Left forelimb (tissue), 1 donor: ENCODE results near the gene MED6.

Experiments used
- DNase-seq: peaks from one replicate; pipeline ENCODE4 v3.0.0-alpha.2; 2018; ENCODE audit warnings: low spot score

The MED6 gene

GRCh38 chr14:70600382-70601157 lies at the start of gene MED6:
MED6 (minus strand) TSS chr14:70600655; CDS start chr14:70600637, 18 bp downstream.
- DNase-seq, result peak; percentile 96

DNA sequence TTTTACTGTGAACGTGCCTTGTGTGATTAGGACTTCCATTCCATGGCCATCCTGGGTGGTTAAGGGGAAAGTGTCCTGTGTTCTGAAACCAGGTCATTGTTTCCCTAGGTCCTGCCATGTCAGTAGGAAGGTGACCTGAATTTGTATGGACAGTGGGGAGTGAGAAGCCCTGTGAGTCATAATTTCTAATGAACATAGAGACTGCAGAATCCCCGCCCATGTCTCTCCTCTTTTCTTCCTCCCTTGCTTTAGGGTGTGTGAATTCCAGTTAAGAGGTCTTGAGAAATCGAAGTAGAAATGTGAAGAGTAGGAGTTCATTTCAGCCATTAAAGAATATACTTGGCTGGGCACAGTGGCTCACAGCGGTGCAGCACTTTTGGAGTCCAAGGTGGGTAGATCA lies 49.3 kb upstream of the MED6 start:
- DNase-seq, result no peak

GRCh38 chr14:70648346-70648745 lies 47.9 kb upstream of the MED6 start:
- no peak for DNase-seq

GRCh38 chr14:70646705-70647104 lies 46.2 kb upstream of the MED6 start:
- no peak for DNase-seq

DNA sequence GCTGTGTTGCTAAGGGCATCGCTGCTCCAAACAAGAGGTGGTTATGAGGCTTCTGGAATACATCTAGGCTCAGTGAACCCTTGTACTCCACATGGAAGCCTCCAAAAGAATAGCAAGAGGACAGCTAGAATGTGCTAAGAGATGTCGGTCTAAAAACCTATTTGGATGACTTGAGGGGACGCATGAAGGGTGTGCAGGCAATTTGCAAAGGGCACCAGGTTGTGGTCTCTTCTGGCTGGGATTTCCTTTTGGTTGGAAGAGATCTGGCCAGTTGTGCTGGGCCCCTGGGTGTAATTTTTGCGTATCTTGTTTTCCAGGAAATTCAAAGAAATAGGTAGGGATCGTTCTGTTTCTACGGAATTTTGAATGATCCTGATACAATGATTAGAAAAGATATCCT lies 45.4 kb upstream of the MED6 start:
- no peak for DNase-seq

DNA sequence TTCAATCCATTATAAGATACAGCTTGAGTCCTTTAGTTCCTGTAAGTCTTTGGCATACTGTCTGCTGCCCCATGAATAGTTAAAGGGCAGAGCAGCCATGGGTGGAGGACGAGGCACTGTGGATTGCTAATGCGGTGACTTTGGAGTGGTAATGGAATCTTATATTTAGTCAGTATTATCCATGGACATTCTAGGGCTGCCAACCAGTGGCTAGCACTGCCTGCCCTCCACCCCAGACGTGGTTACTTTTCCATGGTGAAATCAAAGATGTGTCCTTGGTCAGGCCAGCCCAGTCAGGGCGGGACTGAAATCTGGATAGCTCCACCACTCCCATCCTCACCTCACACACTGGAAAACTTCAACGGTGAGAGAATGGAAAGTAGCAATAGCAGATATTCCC lies 43.5 kb upstream of the MED6 start:
- DNase-seq, result no peak

DNA sequence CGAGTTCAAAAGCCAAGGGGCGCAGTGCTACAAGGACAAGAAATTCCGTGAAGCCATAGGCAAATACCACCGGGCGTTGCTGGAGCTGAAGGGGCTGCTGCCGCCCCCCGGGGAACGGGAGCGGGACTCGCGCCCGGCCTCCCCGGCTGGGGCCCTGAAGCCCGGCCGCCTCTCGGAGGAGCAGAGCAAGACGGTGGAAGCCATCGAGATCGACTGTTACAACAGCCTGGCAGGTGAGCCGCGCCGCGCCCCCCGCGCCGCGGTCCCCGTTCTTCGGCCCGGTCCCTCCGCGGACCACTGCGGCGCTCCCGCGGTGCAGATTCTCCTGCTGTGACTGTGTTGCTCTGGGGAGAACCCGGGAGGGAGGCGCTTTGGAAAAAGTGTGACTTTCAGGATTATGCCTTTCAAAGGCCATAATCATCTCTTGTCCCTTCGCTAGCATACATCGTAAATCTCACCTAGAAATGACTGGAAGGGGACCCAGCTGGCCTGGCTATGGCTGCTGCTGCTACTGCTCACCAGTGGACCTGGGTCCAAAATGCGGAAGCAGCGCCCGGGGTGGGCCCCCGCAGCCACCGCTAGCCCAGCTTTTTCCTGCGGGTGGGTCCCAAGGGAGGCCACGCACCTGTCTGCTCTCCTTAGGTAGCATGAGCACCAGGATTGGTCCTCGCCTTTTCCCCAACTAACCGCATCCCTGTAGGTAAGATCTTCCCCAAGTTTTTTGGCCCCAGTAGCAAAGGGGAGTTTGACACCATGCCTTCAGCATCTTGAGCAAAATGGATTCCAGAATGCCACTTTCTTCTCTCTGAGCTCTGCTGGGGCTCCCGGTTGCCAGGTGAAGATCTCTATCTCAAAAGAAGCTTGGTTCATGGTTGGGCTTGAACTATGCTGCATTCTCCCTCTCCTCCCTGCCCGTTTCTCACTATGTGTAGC lies 42.1 kb upstream of the MED6 start:
- DNase-seq, result no peak

GRCh38 chr14:70641548-70642302 lies 41.3 kb upstream of the MED6 start, which contains the start of gene TTC9:
TTC9 (plus strand) TSS chr14:70641916; CDS start chr14:70642130, 214 bp downstream.
- peak; percentile 69 for DNase-seq

DNA sequence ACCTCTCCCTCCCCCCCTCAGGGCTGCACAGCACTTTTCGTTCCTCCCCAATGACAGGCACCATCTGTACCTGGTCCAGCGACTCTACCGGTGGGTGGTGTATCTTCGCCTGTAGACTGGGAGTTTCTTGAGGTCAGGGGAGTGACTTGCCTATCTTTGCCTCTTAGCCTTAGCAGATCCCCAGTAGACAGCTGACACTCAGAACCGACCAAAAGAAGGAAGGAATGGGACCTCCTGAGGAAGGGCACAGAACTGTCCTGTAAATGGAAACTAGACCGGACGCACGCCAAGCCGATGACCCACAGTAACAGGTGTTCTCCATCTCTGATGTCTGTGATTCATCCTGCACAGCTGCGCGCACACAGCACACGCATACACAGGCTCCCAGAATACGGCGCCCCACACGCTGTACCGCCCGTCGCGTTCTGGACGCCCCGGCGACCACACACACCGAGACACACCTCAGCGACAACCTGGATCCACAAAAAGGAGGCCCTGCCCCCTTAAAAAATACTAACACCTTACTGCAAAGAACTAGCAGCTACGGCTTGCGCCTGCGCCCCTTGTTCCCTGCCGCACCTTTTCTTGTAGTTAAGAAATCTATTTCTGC lies 40.6 kb upstream of the MED6 start:
- DNase-seq, result no peak

GRCh38 chr14:70638416-70638815 lies 38.0 kb upstream of the MED6 start:
- no peak for DNase-seq

GRCh38 chr14:70635971-70636595 lies 35.6 kb upstream of the MED6 start:
- DNase-seq, result no peak

GRCh38 chr14:70631948-70632347 lies 31.5 kb upstream of the MED6 start:
- no peak for DNase-seq

GRCh38 chr14:70624972-70625371 lies 24.5 kb upstream of the MED6 start:
- no peak for DNase-seq

- no peak for DNase-seq
These were observed 21.8 kb upstream of the MED6 start for GRCh38 chr14:70622111-70622712.

GRCh38 chr14:70619708-70620107 lies 19.3 kb upstream of the MED6 start:
- DNase-seq, result no peak

DNA sequence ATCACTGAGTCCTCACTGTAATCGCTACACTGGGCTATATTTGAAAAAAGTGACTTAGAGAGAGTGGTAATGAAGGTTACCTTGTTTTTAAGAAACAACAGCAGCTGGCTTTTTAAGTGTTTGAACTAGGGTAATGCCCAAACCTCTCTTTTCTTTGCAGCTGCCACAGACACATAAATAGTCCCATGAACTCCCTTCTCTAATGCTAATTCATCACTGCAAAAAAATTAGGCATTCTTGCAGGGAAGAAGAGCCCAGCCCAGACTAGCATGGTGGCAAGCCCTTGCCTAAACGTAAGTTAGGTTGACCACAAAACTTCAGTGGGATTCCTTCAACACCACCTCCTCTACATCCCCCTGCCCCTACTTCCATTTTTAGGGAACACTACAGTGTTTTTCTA lies 17.9 kb upstream of the MED6 start:
- DNase-seq, result no peak

DNA sequence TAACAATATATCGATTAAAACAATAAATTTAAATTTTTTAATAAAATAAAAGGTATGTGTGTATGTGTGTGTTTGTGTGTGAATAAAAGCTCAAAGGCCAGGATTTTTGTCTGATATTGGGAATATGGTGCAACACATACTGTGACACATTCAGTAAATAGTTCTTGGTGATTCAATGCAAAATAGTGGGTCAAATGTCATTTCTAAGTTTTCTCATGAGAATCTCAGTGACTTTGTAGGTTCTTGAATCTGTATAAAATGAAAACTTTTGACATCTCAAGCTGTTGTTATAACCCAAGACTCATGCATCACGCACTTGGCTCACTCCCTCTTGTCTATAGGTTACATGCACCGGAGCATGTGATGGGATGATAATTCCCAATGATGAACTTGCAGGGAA lies 16.2 kb upstream of the MED6 start:
- no peak for DNase-seq

- DNase-seq, result no peak
These were observed 10.8 kb upstream of the MED6 start for GRCh38 chr14:70611216-70611615.

- no peak for DNase-seq
These were observed 1.8 kb upstream of the MED6 start for GRCh38 chr14:70602254-70602653.

GRCh38 chr14:70601162-70601561 lies 707 bp upstream of the MED6 start:
- DNase-seq, result no peak

DNA sequence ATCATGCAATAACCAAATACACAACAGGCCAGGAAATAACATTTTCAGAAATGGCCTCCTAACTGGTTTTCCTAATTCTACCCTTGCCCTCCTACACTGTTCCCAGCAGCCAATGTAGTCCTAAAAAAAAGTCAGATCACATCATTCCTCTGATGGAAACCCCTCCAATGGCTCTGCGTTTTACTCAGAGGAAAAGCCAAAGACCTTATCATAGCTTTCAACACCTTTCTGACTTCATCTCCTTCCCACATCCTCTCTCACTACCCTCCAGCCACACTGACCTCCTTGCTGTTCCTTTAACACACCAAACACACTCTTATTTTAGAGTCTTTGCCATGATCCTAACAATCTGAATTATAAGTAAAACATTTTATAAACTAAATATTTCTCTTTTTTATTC lies 1.1 kb downstream of the MED6 start:
- DNase-seq, result no peak
